Left lung (tissue), 10 donors: ENCODE data around the gene AGPAT3. TPM values are rescaled to one million over a fixed set of nuclear protein-coding genes. Genes with fewer than 3 reads are reported as not detected.

Experiments
- ATAC-seq: fragments of 200-7000 bp; cut with Tn5 transposase; one replicate; pipeline ENCODE4 v1.9.1; 2020; ENCODE audit warnings: moderate library complexity
- DNase-seq, 4 donors: peaks; one replicate each; pipeline ENCODE4 v3.0.0-alpha.2; 2013 to 2020
- H3K27ac ChIP-seq, 2 donors: fragments of 200-600 bp; sonication (generic) in 1 of 2; one replicate each; pipeline versions ENCODE4 v1.5.0 to v1.8.0; 2020 to 2021
- H3K27me3 ChIP-seq, 2 donors: fragments of 200-600 bp; sonication (generic) in 1 of 2; one replicate each; pipeline versions ENCODE4 v1.5.0 to v1.8.0; 2020 to 2021
- H3K36me3 ChIP-seq, 2 donors: fragments of 200-600 bp; sonication (generic) in 1 of 2; one replicate each; pipeline versions ENCODE4 v1.5.0 to v1.8.0; 2020 to 2021
- H3K4me1 ChIP-seq, 2 donors: fragments of 200-600 bp; one replicate each; pipeline ENCODE4 v1.8.0; 2021
- H3K4me3 ChIP-seq, 2 donors: fragments of 200-600 bp; sonication (generic) in 1 of 2; one replicate each; pipeline versions ENCODE4 v1.5.0 to v1.8.0; 2020 to 2021; ENCODE audit warnings: mild to moderate bottlenecking in 1 of 2
- H3K9me3 ChIP-seq, 2 donors: fragments of 200-600 bp; sonication (generic) in 1 of 2; one replicate each; pipeline versions ENCODE4 v1.5.0 to v1.8.0; 2020 to 2021
- CTCF ChIP-seq, 2 donors: fragments of 200-600 bp; sonication (generic) in 1 of 2; IDR thresholded peaks; one replicate each; pipeline versions ENCODE4 v1.5.0 to v1.8.0; 2021; ENCODE audit warnings: antibody characterized with exemption in 2 of 2
- intact Hi-C, 2 donors: fragments of 100-400 bp; cut with DNase I; formaldehyde crosslinking; loops; one replicate each; pipeline versions ENCODE4 v1.11.2 to v1.14.2; 2022
- polyA plus RNA-seq, 6 donors: library from polyadenylated mRNA; unstranded; fragments of 120-200 nt; gene quantifications; one replicate each; pipeline ENCODE4 v1.2.1, GENCODE V29; 2013; ENCODE audit not compliant: insufficient read length in 6 of 6
- total RNA-seq, 2 donors: library from RNA; stranded (reverse); fragmentation: NEBNext Ultra II Directional; extraction: Animal tissue kit (Norgen Biotek cat#: 25700); gene quantifications; one replicate each; pipeline ENCODE4 v1.2.1, GENCODE V29; 2021
- donor health status: DM: no; HTN: yes; CAD: no.
- donor health status: DM: no; HTN: no; CAD: no.

Gene AGPAT3
- total and polyA plus RNA-seq, 8 donors = 37.4 to 111 (median 42.8) TPM

- H3K36me3 ChIP-seq = peaks cover 0 to 25% of the 10 kb centered on the region in 2 donors
- ATAC-seq = no peak
- H3K27ac ChIP-seq = no peak overlapping the region
- intact Hi-C loops = no loop called here
- no peak for TF ChIP-seq CTCF (IDR thresholded peaks at IDR 0.05)
- H3K27me3 ChIP-seq = no peaks in the 10 kb centered on the region
- no peak for DNase-seq
- H3K4me3 ChIP-seq = no peak overlapping the region
- peaks cover 11 to 12% of the 10 kb centered on the region in 2 donors for H3K4me1 ChIP-seq
- peaks cover 0 to 8% of the 10 kb centered on the region in 2 donors for H3K9me3 ChIP-seq
Measured at GRCh38 chr21:43910460-43910859, 45.4 kb downstream of the AGPAT3 start.

- H3K4me1 ChIP-seq = peaks cover 12 to 15% of the 10 kb centered on the region in 2 donors
- peak overlapping the region in 1 of 2 donors; percentile 44 for H3K27ac ChIP-seq
- no peaks in the 10 kb centered on the region for H3K27me3 ChIP-seq
- peaks cover 0 to 8% of the 10 kb centered on the region in 2 donors for H3K9me3 ChIP-seq
- peaks cover 0 to 17% of the 10 kb centered on the region in 2 donors for H3K36me3 ChIP-seq
- no peak overlapping the region for H3K4me3 ChIP-seq
- TF ChIP-seq CTCF (IDR thresholded peaks at IDR 0.05) = no peak
- DNase-seq = peak in 2 of 4 donors; percentile 45 to 79
- intact Hi-C loops = no loop called here
- peak; percentile 97 for ATAC-seq
Measured at GRCh38 chr21:43911015-43911934, 46.3 kb downstream of the AGPAT3 start.

- TF ChIP-seq CTCF (IDR thresholded peaks at IDR 0.05) = no peak
- H3K27ac ChIP-seq = peak overlapping the region in 1 of 2 donors; percentile 44
- intact Hi-C loops = no loop called here
- H3K27me3 ChIP-seq = no peaks in the 10 kb centered on the region
- ATAC-seq = no peak
- no peak for DNase-seq
- peaks cover 12 to 23% of the 10 kb centered on the region in 2 donors for H3K4me1 ChIP-seq
- H3K4me3 ChIP-seq = no peak overlapping the region
- H3K9me3 ChIP-seq = peaks cover 0 to 8% of the 10 kb centered on the region in 2 donors
- H3K36me3 ChIP-seq = peaks cover 0 to 9% of the 10 kb centered on the region in 2 donors
Measured at GRCh38 chr21:43911935-43912487, 47.0 kb downstream of the AGPAT3 start.

GRCh38 chr21:43912500-43912899, 47.5 kb downstream of the AGPAT3 start:
- intact Hi-C loops = no loop called here
- no peak overlapping the region for H3K27ac ChIP-seq
- no peaks in the 10 kb centered on the region for H3K27me3 ChIP-seq
- TF ChIP-seq CTCF (IDR thresholded peaks at IDR 0.05) = no peak
- peaks cover 0 to 6% of the 10 kb centered on the region in 2 donors for H3K36me3 ChIP-seq
- DNase-seq (no peak), ATAC-seq (no peak)
- peaks cover 0 to 8% of the 10 kb centered on the region in 2 donors for H3K9me3 ChIP-seq
- H3K4me3 ChIP-seq = no peak overlapping the region
- H3K4me1 ChIP-seq = peaks cover 12 to 25% of the 10 kb centered on the region in 2 donors

GRCh38 chr21:43912910-43913309, 47.9 kb downstream of the AGPAT3 start:
- no peak for TF ChIP-seq CTCF (IDR thresholded peaks at IDR 0.05)
- intact Hi-C loops = no loop called here
- ATAC-seq (no peak), DNase-seq (no peak)
- peaks cover 12 to 25% of the 10 kb centered on the region in 2 donors for H3K4me1 ChIP-seq
- H3K9me3 ChIP-seq = peaks cover 0 to 8% of the 10 kb centered on the region in 2 donors
- H3K27me3 ChIP-seq = no peaks in the 10 kb centered on the region
- peaks cover 0 to 2% of the 10 kb centered on the region in 2 donors for H3K36me3 ChIP-seq
- no peak overlapping the region for H3K4me3 ChIP-seq
- no peak overlapping the region for H3K27ac ChIP-seq
